ENCODE measurements around the gene ODF4. TPM values are rescaled to one million over a fixed set of nuclear protein-coding genes. Genes with fewer than 3 reads are reported as not detected.
"Not testable (repeated sequence)": the region's sequence is repeated elsewhere in the genome, so short reads cannot be mapped to it uniquely, and the experiment has no call there.

ODF4 gene
- total and polyA plus RNA-seq, 9 donors = not detected

DNA sequence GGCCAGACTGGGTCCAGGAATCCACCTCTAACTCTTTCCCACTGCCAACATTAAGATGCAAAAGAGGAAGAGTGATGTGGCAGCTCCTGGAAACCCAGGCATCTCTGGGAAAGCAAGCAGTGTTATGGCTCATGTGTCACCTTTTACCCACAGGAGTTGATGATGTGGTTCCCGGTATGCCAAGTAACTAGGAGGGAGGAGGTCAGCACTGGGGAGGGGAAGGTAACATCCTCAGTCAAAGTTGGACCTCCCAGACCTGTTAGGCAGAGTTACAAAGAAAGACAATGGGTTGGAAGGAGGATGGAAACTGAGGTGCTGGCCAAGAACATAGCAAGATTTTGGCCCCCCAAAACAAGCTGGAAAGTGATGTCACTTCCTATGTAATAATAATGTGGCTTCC lies 25.5 kb downstream of the ODF4 start:
- peaks cover 9% of the 10 kb centered on the region for H3K4me1 ChIP-seq (ENCODE audit: control insufficient read depth, insufficient read depth, low read length)
- H3K27me3 ChIP-seq (ENCODE audit: control insufficient read depth, insufficient read depth, low read length) = no peaks in the 10 kb centered on the region
- peaks cover 27% of the 10 kb centered on the region for H3K36me3 ChIP-seq (ENCODE audit: control insufficient read depth, insufficient read depth, low read length)
- no peak for DNase-seq
- no peaks in the 10 kb centered on the region for H3K9me3 ChIP-seq (replicated peaks; ENCODE audit: control insufficient read depth, low read depth, low read length)
- no CpG with 5 or more reads among the region's 1 CpG for WGBS (ENCODE audit: insufficient coverage)
- H3K27ac ChIP-seq (ENCODE audit: low read length) = no peak overlapping the region
- no peak overlapping the region for H3K4me3 ChIP-seq (ENCODE audit: low read length)

DNA sequence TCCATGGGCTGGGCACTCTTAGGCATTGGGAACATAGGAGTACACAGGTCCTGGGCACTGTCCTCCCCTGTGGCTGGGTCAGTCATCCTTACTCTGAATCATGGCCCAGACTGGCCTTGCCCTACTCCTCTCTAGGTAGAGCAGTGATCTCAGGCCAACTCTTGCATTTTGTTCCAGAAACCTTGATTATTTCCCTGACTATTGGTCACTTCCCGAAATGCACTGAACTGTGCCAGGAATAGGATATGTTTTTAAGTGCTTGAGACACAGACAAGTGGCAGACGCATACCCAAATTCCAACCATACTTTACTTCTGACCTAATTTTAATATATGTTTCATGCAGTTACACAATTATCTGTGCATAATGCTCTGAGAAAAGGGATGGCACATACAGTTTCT lies 26.6 kb downstream of the ODF4 start:
- H3K27ac ChIP-seq (ENCODE audit: low read length) = peak overlapping the region; percentile 59
- H3K9me3 ChIP-seq (replicated peaks; ENCODE audit: control insufficient read depth, low read depth, low read length) = no peaks in the 10 kb centered on the region
- no peak overlapping the region for H3K4me3 ChIP-seq (ENCODE audit: low read length)
- H3K27me3 ChIP-seq (ENCODE audit: control insufficient read depth, insufficient read depth, low read length) = no peaks in the 10 kb centered on the region
- H3K4me1 ChIP-seq (ENCODE audit: control insufficient read depth, insufficient read depth, low read length) = peaks cover 7% of the 10 kb centered on the region
- no CpG with 5 or more reads among the region's 2 CpGs for whole genome bisulfite sequencing (ENCODE audit: insufficient coverage)
- H3K36me3 ChIP-seq (ENCODE audit: control insufficient read depth, insufficient read depth, low read length) = peaks cover 31% of the 10 kb centered on the region
- peak; percentile 47 for DNase-seq

DNA sequence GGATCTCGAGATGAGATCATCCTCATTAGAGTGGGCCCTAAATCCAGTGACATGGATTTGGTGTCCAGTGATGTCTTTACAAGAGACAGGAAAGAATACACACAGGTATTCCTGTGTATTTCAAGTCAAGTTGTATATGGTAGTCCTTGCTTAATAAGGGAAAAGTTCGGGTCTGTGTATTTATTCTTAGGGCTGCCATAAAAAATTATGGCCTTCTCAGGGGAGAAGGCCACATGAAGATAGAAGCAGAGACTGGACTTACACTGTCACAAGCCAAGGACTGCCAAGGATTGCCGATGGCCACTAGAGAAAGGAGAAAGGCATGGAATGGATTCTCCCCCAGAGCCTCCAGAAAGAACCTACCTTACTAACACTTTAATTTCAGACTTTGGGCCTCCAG lies 28.6 kb downstream of the ODF4 start:
- no peak for DNase-seq
- H3K36me3 ChIP-seq (ENCODE audit: control insufficient read depth, insufficient read depth, low read length) = peaks cover 41% of the 10 kb centered on the region
- H3K4me1 ChIP-seq (ENCODE audit: control insufficient read depth, insufficient read depth, low read length) = peaks cover 10% of the 10 kb centered on the region
- H3K9me3 ChIP-seq (replicated peaks; ENCODE audit: control insufficient read depth, low read depth, low read length) = no peaks in the 10 kb centered on the region
- H3K27me3 ChIP-seq (ENCODE audit: control insufficient read depth, insufficient read depth, low read length) = no peaks in the 10 kb centered on the region
- H3K27ac ChIP-seq (ENCODE audit: low read length) = no peak overlapping the region
- no peak overlapping the region for H3K4me3 ChIP-seq (ENCODE audit: low read length)
- 90% methylated on average over 2 of the region's 3 CpGs for WGBS (ENCODE audit: insufficient coverage)

DNA sequence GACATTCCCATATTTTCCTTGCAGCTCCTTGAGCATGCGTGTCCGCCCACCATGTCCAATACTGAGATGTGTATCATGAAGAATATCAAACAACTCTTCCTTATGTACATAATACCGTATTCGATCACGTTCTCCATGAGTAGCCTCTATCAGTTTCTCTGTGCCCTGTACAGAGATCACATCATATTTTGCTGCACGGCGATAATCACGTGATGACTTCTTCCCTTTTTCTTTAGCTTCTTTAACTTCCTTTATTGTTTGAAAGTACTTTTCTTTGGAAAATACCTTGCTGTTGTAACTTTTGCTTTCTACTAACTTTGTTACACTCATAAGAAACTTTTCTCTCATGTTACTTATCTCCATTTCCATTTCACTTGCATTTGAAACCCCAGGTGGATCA lies 30.3 kb downstream of the ODF4 start:
- no peak overlapping the region for H3K4me3 ChIP-seq (ENCODE audit: low read length)
- H3K4me1 ChIP-seq (ENCODE audit: control insufficient read depth, insufficient read depth, low read length) = peaks cover 10% of the 10 kb centered on the region
- H3K9me3 ChIP-seq (replicated peaks; ENCODE audit: control insufficient read depth, low read depth, low read length) = no peaks in the 10 kb centered on the region
- peaks cover 37% of the 10 kb centered on the region for H3K36me3 ChIP-seq (ENCODE audit: control insufficient read depth, insufficient read depth, low read length)
- no peak overlapping the region for H3K27ac ChIP-seq (ENCODE audit: low read length)
- DNase-seq = no peak
- WGBS (ENCODE audit: insufficient coverage) = 100% methylated on average over 5 of the region's 8 CpGs
- no peaks in the 10 kb centered on the region for H3K27me3 ChIP-seq (ENCODE audit: control insufficient read depth, insufficient read depth, low read length)

DNA sequence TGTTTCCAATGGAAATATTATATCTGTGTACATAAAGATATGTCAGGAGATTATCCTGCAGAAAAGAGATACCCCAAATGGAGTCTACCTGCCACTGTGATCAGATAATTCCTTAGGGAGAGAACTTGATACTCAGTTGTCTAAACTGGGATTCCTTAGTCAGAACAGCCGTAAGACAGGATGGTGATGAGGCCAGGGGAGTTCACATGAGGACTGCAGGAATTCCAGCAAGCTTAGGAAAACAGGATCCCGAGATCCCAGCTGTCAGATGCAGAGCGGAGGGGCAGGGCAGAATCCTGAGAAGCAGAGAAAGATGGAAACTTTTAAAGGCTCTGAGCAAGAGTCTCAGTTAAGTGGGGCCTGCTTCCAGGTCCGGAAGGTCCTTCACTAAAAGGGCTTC lies 32.1 kb downstream of the ODF4 start:
- Histone ChIP-seq H3K9me3 (replicated peaks; ENCODE audit: control insufficient read depth, low read depth, low read length) (no peaks in the 10 kb centered on the region), H3K27ac (ENCODE audit: low read length) (no peak overlapping the region), H3K4me3 (ENCODE audit: low read length) (no peak overlapping the region), H3K4me1 (ENCODE audit: control insufficient read depth, insufficient read depth, low read length) (peaks cover 20% of the 10 kb centered on the region), H3K27me3 (ENCODE audit: control insufficient read depth, insufficient read depth, low read length) (no peaks in the 10 kb centered on the region), H3K36me3 (ENCODE audit: control insufficient read depth, insufficient read depth, low read length) (peaks cover 34% of the 10 kb centered on the region)
- WGBS (ENCODE audit: insufficient coverage) = 31% methylated on average over 2 of the region's 4 CpGs
- no peak for DNase-seq

DNA sequence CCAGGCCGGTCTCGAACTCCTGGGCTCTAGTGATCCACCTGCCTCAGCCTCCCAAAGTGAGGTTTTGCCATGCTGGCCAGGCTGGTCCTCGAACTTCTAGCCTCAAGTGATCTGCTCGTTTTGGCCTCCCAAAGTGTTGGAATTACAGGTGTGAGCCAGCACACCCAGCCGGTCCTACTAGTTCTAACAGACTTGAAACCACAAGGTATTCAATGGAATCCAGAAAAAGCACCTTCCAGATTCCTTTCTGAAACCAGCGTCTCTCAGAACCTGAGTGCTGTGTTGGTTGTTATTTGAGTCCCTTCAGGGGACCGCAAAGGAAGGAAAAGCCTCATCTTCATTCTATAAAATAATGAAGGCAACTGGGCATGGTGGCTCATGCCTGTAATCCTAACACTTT lies 32.8 kb downstream of the ODF4 start:
- Histone ChIP-seq H3K27me3 (ENCODE audit: control insufficient read depth, insufficient read depth, low read length) (no peaks in the 10 kb centered on the region), H3K27ac (ENCODE audit: low read length) (no peak overlapping the region), H3K4me1 (ENCODE audit: control insufficient read depth, insufficient read depth, low read length) (peaks cover 22% of the 10 kb centered on the region), H3K36me3 (ENCODE audit: control insufficient read depth, insufficient read depth, low read length) (peaks cover 35% of the 10 kb centered on the region), H3K4me3 (ENCODE audit: low read length) (no peak overlapping the region), H3K9me3 (replicated peaks; ENCODE audit: control insufficient read depth, low read depth, low read length) (no peaks in the 10 kb centered on the region)
- no peak for DNase-seq
- WGBS (ENCODE audit: insufficient coverage) = 96% methylated on average over 5 of the region's 7 CpGs

DNA sequence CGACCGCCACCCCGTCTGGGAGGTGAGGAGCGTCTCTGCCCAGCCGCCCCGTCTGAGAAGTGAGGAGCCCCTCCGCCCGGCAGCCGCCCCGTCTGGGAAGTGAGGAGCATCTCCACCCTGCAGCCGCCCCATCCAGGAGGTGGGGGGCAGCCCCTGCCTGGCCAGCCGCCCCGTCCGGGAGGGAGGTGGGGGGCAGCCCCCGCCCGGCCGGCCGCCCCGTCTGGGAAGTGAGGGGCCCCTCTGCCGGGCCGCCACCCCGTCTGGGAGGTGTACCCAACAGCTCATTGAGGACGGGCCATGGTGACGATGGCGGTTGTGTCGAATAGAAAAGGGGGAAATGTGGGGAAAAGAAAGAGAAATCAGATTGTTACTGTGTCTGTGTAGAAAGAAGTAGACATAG lies 34.2 kb downstream of the ODF4 start:
- DNase-seq; H3K27ac ChIP-seq (ENCODE audit: low read length); H3K9me3 ChIP-seq (replicated peaks; ENCODE audit: control insufficient read depth, low read depth, low read length); H3K4me3 ChIP-seq (ENCODE audit: low read length); H3K27me3 ChIP-seq (ENCODE audit: control insufficient read depth, insufficient read depth, low read length): not testable (repeated sequence)
- peaks cover 38% of the 10 kb centered on the region for H3K36me3 ChIP-seq (ENCODE audit: control insufficient read depth, insufficient read depth, low read length)
- 86% methylated on average over 15 of the region's 26 CpGs for WGBS (ENCODE audit: insufficient coverage)
- H3K4me1 ChIP-seq (ENCODE audit: control insufficient read depth, insufficient read depth, low read length) = peaks cover 22% of the 10 kb centered on the region

DNA sequence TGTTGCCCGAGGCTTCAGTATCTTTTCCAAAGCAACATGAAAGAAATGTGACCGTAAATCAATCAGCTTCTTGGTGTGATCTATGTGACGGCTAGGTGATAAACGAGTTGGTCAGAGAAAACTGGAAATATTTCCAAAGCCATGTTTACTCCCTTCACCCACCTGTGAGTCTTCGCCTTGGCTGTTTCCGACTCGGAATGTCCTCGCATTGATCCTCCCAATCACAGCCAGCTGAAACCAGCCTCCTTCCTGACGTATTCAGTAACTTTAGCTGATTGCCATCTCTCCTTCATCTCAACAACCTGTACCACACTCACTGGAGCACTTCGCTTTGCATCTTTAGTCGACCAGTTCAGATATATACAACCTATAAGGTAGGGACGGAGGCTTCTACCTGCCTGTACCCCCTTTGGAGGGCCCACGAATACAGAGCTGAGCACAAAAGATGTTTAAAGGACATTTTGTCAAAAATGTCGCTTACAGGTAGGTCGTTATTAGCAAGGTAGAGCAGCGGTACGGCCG lies 36.2 kb downstream of the ODF4 start:
- H3K27me3 ChIP-seq (ENCODE audit: control insufficient read depth, insufficient read depth, low read length) = no peaks in the 10 kb centered on the region
- H3K4me3 ChIP-seq (ENCODE audit: low read length) = peak overlapping the region; percentile 88
- H3K36me3 ChIP-seq (ENCODE audit: control insufficient read depth, insufficient read depth, low read length) = peaks cover 41% of the 10 kb centered on the region
- DNase-seq = peak; percentile 43
- H3K27ac ChIP-seq (ENCODE audit: low read length) = peak overlapping the region; percentile 93
- H3K4me1 ChIP-seq (ENCODE audit: control insufficient read depth, insufficient read depth, low read length) = peaks cover 22% of the 10 kb centered on the region
- H3K9me3 ChIP-seq (replicated peaks; ENCODE audit: control insufficient read depth, low read depth, low read length) = no peaks in the 10 kb centered on the region
- 16% methylated on average over 9 of the region's 18 CpGs for WGBS (ENCODE audit: insufficient coverage)

DNA sequence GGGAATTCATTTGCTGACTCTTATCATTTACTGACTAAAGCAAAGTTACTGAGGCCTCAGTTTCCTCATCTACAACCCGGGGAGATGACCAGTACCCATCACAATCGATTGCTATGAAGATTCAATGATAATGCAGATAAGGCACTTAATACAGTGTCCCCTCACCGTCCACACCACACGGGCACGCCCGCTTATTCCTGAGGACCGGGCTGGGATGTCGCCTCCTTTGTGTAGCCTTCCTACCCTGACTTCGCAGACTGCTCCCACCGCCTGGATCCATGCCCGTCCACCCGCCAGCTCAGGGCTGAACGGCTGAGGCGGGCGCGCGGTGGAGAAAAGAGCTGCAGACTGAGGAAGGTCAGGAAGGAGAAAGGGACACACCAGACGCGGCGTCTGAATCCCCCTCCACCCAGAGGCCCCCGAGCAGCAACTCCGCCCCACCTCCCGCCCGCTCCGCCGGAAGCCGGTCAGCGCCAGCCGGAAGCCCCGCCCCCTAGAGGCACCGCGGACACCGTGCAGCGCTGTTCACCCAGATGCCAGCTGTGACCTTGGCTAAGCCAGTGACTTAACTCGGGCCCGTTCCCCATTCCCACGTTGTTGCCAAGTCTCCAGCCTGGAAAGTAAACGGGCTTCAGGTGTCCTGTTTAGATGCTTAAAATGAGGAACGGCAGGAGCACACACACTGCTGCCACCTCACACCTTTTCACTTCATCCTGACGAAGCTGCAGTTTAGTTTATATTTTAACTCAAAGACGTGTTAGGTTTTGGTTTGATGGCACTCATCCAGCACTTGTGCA lies 36.8 kb downstream of the ODF4 start, which contains the start of gene KRABD2:
KRABD2 (minus strand) TSS at position 434 of the 797 bp plus-strand sequence.
- Histone ChIP-seq H3K9me3 (replicated peaks; ENCODE audit: control insufficient read depth, low read depth, low read length) (no peaks in the 10 kb centered on the region), H3K36me3 (ENCODE audit: control insufficient read depth, insufficient read depth, low read length) (peaks cover 42% of the 10 kb centered on the region), H3K27me3 (ENCODE audit: control insufficient read depth, insufficient read depth, low read length) (no peaks in the 10 kb centered on the region), H3K4me3 (ENCODE audit: low read length) (peak within 1 kb of the TSS; percentile 88), H3K4me1 (ENCODE audit: control insufficient read depth, insufficient read depth, low read length) (peaks cover 27% of the 10 kb centered on the region), H3K27ac (ENCODE audit: low read length) (peak within 1 kb of the TSS; percentile 93)
- 0% methylated on average over 17 of the region's 41 CpGs for WGBS (ENCODE audit: insufficient coverage)
- DNase-seq = peak; percentile 94

DNA sequence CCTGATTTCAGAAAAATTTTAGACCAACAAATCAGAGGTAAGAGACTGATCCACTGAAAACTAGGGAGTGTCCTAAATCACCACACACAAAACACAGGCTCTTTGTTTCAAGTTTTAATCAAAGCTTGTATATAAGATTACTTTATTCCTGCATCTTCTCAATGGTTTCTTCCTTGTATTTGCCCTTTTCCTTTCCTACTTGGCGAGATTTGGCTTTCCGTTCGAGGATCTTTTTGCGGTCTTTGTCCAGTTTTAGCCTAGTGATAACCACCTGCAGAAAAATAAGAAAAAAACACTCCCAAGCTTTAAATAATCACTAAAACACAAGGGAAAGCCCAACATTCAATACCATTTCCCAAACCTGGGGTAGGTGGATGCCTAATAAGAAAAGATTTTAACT lies 37.8 kb downstream of the ODF4 start:
- DNase-seq = no peak
- Histone ChIP-seq H3K4me3 (ENCODE audit: low read length) (no peak overlapping the region), H3K36me3 (ENCODE audit: control insufficient read depth, insufficient read depth, low read length) (peaks cover 40% of the 10 kb centered on the region), H3K9me3 (replicated peaks; ENCODE audit: control insufficient read depth, low read depth, low read length) (no peaks in the 10 kb centered on the region), H3K4me1 (ENCODE audit: control insufficient read depth, insufficient read depth, low read length) (peaks cover 28% of the 10 kb centered on the region), H3K27ac (ENCODE audit: low read length) (no peak overlapping the region), H3K27me3 (ENCODE audit: control insufficient read depth, insufficient read depth, low read length) (no peaks in the 10 kb centered on the region)
- WGBS (ENCODE audit: insufficient coverage) = no CpG with 5 or more reads among the region's 4 CpGs

All from muscle of leg (tissue), 11 donors.